CD4-positive, alpha-beta T cell (primary cell): ENCODE measurements around the gene KAT2A. TPM values are rescaled to one million over a fixed set of nuclear protein-coding genes. Genes with fewer than 3 reads are reported as not detected.

Source experiments
- ATAC-seq: fragments of 200-7000 bp; cut with Tn5 transposase; one replicate; pipeline ENCODE4 v1.10.0; 2022; ENCODE audit warnings: mild to moderate bottlenecking; ENCODE audit not compliant: poor library complexity
- CTCF ChIA-PET: fragments of 350-600 bp; sonication (Branson Sonifier 250); formaldehyde crosslinking; loops from one replicate; lab custom pipeline; 2021; ENCODE audit warnings: antibody characterized with exemption, inconsistent platforms; lab: Charles Lee
- POLR2A ChIA-PET: fragments of 350-600 bp; sonication (Branson Sonifier 250); formaldehyde crosslinking; loops from one replicate; lab custom pipeline; 2021; ENCODE audit warnings: antibody characterized with exemption, inconsistent platforms; lab: Charles Lee
- DNase-seq, 14 experiments: peaks; one replicate each; pipeline ENCODE4 v3.0.0-alpha.2; 2013 to 2020; ENCODE audit warnings: mixed read lengths in 2 of 14
- H3K27ac ChIP-seq, 2 donors: one replicate each; pipeline versions ENCODE4 v1.5.1 to v1.7.0; 2013; ENCODE audit warnings: low read length in 2 of 2, low read depth in 1 of 2, mild to moderate bottlenecking in 1 of 2
- H3K27me3 ChIP-seq, 2 experiments: 1 replicate in 1 of 2; 2 replicates in 1 of 2; pipeline versions ENCODE4 v1.6.1 to v1.7.0; 2013; ENCODE audit warnings: low read length in 2 of 2, control low read depth in 1 of 2, mild to moderate bottlenecking in 1 of 2, moderate library complexity in 1 of 2; ENCODE audit not compliant: insufficient read depth in 2 of 2, control insufficient read depth in 1 of 2
- H3K36me3 ChIP-seq: one replicate; pipeline ENCODE4 v1.6.1; 2013; ENCODE audit warnings: low read length, control low read depth; ENCODE audit not compliant: insufficient read depth
- H3K4me1 ChIP-seq: one replicate; pipeline ENCODE4 v1.6.1; 2013; ENCODE audit warnings: low read length, control low read depth; ENCODE audit not compliant: insufficient read depth
- H3K4me3 ChIP-seq: one replicate; pipeline ENCODE4 v1.5.1; 2013; ENCODE audit warnings: mild to moderate bottlenecking, low read length, moderate library complexity
- H3K9me3 ChIP-seq, 2 experiments: 1 replicate in 1 of 2; 2 replicates in 1 of 2; pipeline versions ENCODE4 v1.6.1 to v1.7.0; 2013; ENCODE audit warnings: low read length in 2 of 2, mild to moderate bottlenecking in 2 of 2, control low read depth in 1 of 2, moderate library complexity in 1 of 2; ENCODE audit not compliant: control insufficient read depth in 1 of 2, insufficient read depth in 1 of 2
- H3K27ac Mint-ChIP-seq: one replicate; pipeline ENCODE4 v1.8.0; 2020; ENCODE audit warnings: mixed read lengths
- H3K27me3 Mint-ChIP-seq: one replicate; pipeline ENCODE4 v1.8.0; 2021; ENCODE audit warnings: mixed read lengths
- H3K36me3 Mint-ChIP-seq: one replicate; pipeline ENCODE4 v1.8.0; 2021; ENCODE audit warnings: low read depth, mixed read lengths
- H3K4me1 Mint-ChIP-seq: one replicate; pipeline ENCODE4 v1.8.0; 2021; ENCODE audit warnings: low read depth, mixed read lengths
- H3K4me3 Mint-ChIP-seq: one replicate; pipeline ENCODE4 v1.8.0; 2020; ENCODE audit warnings: mild to moderate bottlenecking, mixed read lengths
- H3K9me3 Mint-ChIP-seq: one replicate; pipeline ENCODE4 v1.8.0; 2020; ENCODE audit warnings: mixed read lengths
- intact Hi-C, 2 experiments: fragments of 100-400 bp; cut with DNase I in 1 of 2; cut with micrococcal nuclease in 1 of 2; formaldehyde crosslinking; loops; one replicate each; pipeline versions ENCODE4 v1.15.1 to v1.9.0; 2023 to 2025; cut with DNase I, micrococcal nuclease
- total RNA-seq, 174 experiments: library from RNA in 2 of 174; stranded (reverse) in 2 of 174; gene quantifications; one replicate each; pipeline ENCODE4 v1.2.3 and lab custom pipeline; 2021 to 2026
- TF ChIP-seq, protein P1 (sequence below): fragments of 200-600 bp; IDR thresholded peaks from one replicate; pipeline ENCODE4 v1.8.0; 2022; ENCODE audit warnings: antibody characterized with exemption, mild to moderate bottlenecking

The KAT2A gene
- total RNA-seq, 2 experiments from 2014 or later: 38.5 to 42.4 TPM

- POLR2A ChIA-PET: no interaction called here
- H3K9me3 Mint-ChIP-seq: no peaks in the 10 kb centered on the region
- TF ChIP-seq, protein P1, sequence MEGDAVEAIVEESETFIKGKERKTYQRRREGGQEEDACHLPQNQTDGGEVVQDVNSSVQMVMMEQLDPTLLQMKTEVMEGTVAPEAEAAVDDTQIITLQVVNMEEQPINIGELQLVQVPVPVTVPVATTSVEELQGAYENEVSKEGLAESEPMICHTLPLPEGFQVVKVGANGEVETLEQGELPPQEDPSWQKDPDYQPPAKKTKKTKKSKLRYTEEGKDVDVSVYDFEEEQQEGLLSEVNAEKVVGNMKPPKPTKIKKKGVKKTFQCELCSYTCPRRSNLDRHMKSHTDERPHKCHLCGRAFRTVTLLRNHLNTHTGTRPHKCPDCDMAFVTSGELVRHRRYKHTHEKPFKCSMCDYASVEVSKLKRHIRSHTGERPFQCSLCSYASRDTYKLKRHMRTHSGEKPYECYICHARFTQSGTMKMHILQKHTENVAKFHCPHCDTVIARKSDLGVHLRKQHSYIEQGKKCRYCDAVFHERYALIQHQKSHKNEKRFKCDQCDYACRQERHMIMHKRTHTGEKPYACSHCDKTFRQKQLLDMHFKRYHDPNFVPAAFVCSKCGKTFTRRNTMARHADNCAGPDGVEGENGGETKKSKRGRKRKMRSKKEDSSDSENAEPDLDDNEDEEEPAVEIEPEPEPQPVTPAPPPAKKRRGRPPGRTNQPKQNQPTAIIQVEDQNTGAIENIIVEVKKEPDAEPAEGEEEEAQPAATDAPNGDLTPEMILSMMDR: no peak
- no peaks in the 10 kb centered on the region for H3K9me3 ChIP-seq
- H3K4me1 Mint-ChIP-seq: no peaks in the 10 kb centered on the region
- H3K4me3 Mint-ChIP-seq: no peak overlapping the region
- no peak overlapping the region for H3K4me3 ChIP-seq
- no peak overlapping the region for H3K27ac Mint-ChIP-seq
- ATAC-seq (no peak), DNase-seq (no peak)
- H3K27me3 ChIP-seq: no peaks in the 10 kb centered on the region
- intact Hi-C loops: no loop called here
- H3K27ac ChIP-seq: no peak overlapping the region
- no peaks in the 10 kb centered on the region for H3K36me3 ChIP-seq
- CTCF ChIA-PET: no interaction called here
- H3K4me1 ChIP-seq: no peaks in the 10 kb centered on the region
- no peaks in the 10 kb centered on the region for H3K27me3 Mint-ChIP-seq
- no peaks in the 10 kb centered on the region for H3K36me3 Mint-ChIP-seq
Measured at GRCh38 chr17:42166196-42166763, 45.1 kb upstream of the KAT2A start.

DNA sequence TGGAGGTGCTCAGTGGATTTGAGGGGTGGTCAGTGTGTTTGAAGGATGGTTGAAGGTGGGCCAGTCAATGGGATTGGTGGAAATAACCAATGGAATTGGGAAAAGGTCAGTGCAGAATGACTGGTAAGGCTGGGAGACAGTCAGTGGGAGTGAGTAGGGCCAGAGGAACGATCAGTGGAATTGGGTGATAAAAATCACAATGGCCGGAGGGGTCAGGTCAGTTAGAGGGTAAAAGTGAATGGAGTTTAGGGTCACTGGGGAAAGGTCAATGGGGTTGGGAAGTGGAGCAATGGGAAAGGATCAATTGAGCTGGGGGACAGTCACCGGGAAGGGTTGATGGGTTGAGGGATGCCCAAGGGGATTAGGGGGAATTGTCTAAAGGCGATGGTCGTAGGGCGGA, 44.6 kb upstream of the KAT2A start:
- TF ChIP-seq, protein P1: no peak
- Mint-ChIP-seq H3K36me3 (no peaks in the 10 kb centered on the region), H3K4me3 (no peak overlapping the region), H3K27me3 (no peaks in the 10 kb centered on the region), H3K4me1 (no peaks in the 10 kb centered on the region), H3K9me3 (no peaks in the 10 kb centered on the region), H3K27ac (no peak overlapping the region)
- H3K27me3 ChIP-seq: no peaks in the 10 kb centered on the region
- DNase-seq: no peak
- ATAC-seq: no peak
- ChIA-PET POLR2A (no interaction called here), CTCF (no interaction called here)
- H3K4me1 ChIP-seq: no peaks in the 10 kb centered on the region
- H3K4me3 ChIP-seq: no peak overlapping the region
- H3K36me3 ChIP-seq: no peaks in the 10 kb centered on the region
- intact Hi-C loops: no loop called here
- no peak overlapping the region for H3K27ac ChIP-seq
- no peaks in the 10 kb centered on the region for H3K9me3 ChIP-seq

DNA sequence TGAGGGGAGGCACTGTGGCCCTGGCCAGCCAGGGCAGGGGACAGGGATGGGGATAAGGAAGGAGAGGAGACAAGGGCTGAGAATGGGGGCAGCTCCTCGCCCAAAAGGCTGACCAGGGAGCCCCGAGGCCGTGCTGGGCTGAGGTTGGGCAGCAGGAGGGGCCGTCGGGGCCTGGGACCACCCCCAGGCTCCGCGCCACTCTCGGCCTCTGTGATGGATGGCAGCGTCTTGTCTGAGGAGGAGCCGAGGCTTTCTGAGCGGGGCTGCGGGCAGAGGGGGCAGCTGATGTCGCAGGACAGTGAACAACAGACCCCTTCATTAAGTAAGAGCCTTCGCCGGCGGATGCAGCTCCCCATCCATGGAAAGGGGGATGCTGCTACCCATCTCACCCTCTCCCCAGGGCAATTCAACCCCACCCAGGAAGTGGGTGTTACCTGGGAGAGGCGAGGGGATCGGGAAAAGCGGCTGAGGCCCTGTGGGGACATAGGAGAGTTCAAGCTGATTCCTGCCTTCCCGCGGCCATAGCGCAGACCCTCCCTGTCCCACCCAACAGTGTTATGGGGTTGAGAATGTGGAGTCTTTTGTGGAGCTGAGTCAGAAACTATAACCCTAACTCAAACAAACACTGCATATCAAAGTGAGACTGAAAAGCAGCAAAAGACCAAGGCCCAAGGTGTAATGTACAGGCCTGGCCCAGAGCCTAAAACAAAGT, 42.7 kb upstream of the KAT2A start:
- Mint-ChIP-seq H3K27me3 (no peaks in the 10 kb centered on the region), H3K4me3 (no peak overlapping the region), H3K9me3 (no peaks in the 10 kb centered on the region), H3K4me1 (no peaks in the 10 kb centered on the region), H3K27ac (no peak overlapping the region), H3K36me3 (no peaks in the 10 kb centered on the region)
- intact Hi-C loops: no loop called here
- DNase-seq (no peak), ATAC-seq (no peak)
- Histone ChIP-seq H3K27ac (no peak overlapping the region), H3K36me3 (no peaks in the 10 kb centered on the region), H3K4me1 (no peaks in the 10 kb centered on the region), H3K4me3 (no peak overlapping the region), H3K27me3 (no peaks in the 10 kb centered on the region), H3K9me3 (no peaks in the 10 kb centered on the region)
- CTCF ChIA-PET: no interaction called here
- TF ChIP-seq, protein P1: no peak
- POLR2A ChIA-PET: no interaction called here
